Fibroblast of the aortic adventitia (primary cell): ENCODE measurements around the gene COL16A1. TPM values are rescaled to one million over a fixed set of nuclear protein-coding genes. Genes with fewer than 3 reads are reported as not detected.

Source experiments
- DNase-seq: peaks from one replicate; pipeline ENCODE4 v3.0.0-alpha.2; 2010; ENCODE audit warnings: low read depth
- H3K4me3 ChIP-seq: 2 replicates; pipeline ENCODE4 v1.5.1; 2011; ENCODE audit warnings: low read depth, mild to moderate bottlenecking, control low read depth, low read length, moderate library complexity
- CTCF ChIP-seq: IDR thresholded peaks from 2 replicates; pipeline ENCODE4 v1.5.1; 2011; ENCODE audit warnings: mild to moderate bottlenecking, low read length, control low read depth, inconsistent platforms; ENCODE audit not compliant: insufficient read depth
- total RNA-seq: library from RNA; depleted of rRNA; stranded (reverse); fragments of >200 nt; gene quantifications from 2 replicates; pipeline ENCODE4 v1.2.3, GENCODE V29; 2012; ENCODE audit warnings: low replicate concordance

COL16A1 gene
- total RNA-seq, 1 donor, result 133 TPM

- no peak for DNase-seq
- no peak overlapping the region for H3K4me3 ChIP-seq
- no peak for TF ChIP-seq CTCF
Measured at GRCh38 chr1:31689379-31689778, 14.4 kb downstream of the COL16A1 start.

- H3K4me3 ChIP-seq, result no peak overlapping the region
- no peak for TF ChIP-seq CTCF
- DNase-seq, result no peak
Measured at GRCh38 chr1:31688233-31688918, 15.4 kb downstream of the COL16A1 start.

DNA sequence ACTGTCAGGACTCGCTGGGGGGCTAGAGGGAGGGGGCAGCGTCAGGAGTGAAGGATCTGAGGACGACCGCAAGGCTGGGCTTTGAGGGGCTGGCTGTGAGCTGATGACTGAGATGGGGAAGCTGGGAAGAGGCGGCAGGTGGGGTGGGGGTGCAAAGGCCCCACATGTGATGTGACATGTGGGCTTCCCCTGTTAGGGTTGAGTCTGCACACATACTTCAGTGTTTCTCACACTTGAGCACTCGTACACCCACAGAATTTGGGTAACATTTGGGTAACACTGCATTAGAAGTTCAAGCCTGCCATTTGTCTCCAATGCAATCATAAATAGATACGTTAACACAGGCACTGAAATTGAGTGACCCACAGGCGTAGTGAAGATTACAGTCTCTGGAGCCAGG, 16.2 kb downstream of the COL16A1 start:
- no peak for DNase-seq
- TF ChIP-seq CTCF, result no peak
- no peak overlapping the region for H3K4me3 ChIP-seq

DNA sequence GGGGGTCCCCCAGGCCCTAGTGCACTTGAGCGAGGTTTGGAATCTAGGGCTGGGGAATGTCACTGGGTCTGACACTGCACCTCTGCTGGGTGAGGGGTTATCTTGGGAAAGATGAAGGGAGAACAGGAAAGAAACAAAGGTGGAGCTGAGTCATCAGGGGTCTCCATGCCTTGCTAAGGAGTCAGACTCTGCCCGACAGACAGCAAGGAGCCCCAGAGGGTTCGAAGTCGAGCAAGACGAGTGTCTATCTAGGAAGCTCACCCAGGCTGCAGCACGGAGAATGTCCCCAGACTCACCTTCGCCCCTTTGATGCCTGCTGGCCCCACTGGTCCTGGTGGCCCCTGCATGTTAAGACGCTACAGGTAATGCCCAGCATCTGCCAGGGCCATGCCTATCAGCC, 18.0 kb downstream of the COL16A1 start:
- H3K4me3 ChIP-seq, result no peak overlapping the region
- DNase-seq, result no peak
- no peak for TF ChIP-seq CTCF

DNA sequence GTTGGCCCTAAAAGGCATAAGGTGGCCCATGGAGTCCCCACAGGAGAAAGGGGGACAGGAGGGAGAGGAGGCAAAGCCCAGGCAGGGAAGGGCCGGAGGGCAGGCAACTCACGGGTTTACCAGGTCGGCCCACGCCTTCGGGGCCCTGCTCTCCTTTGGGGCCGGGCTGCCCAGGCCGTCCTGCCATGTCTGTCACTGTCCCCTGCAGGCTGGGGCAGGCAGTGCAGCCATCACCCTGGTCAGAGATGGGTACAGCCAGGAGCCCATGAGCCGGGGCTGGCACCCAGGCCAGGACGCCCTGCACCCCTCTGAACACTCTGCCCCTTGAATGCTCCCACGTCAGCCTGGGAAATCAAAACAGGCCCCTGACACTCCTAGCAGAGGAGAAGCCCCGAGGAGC, 19.8 kb downstream of the COL16A1 start:
- TF ChIP-seq CTCF, result peak; percentile 48
- no peak for DNase-seq
- H3K4me3 ChIP-seq, result no peak overlapping the region

- no peak for DNase-seq
- no peak for TF ChIP-seq CTCF
- no peak overlapping the region for H3K4me3 ChIP-seq
Measured at GRCh38 chr1:31681415-31681814, 22.4 kb downstream of the COL16A1 start.

GRCh38 chr1:31679676-31680230, 24.1 kb downstream of the COL16A1 start:
- TF ChIP-seq CTCF, result no peak
- no peak overlapping the region for H3K4me3 ChIP-seq
- no peak for DNase-seq
